A673 (cell line): Measurements from ENCODE around the gene MOB4.

ENCODE experiments used
- EZH2 ChIP-seq: fragments of 200-600 bp; sonication (generic); IDR thresholded peaks from 2 replicates; pipeline ENCODE4 v1.6.1; 2017; ENCODE audit warnings: borderline replicate concordance, low read depth, mild to moderate bottlenecking, mixed read lengths, antibody characterized with exemption, low read length; ENCODE audit not compliant: poor library complexity, severe bottlenecking
- TF ChIP-seq, protein P1 (sequence below): fragments of 300-800, 200-600 bp; sonication (generic); conservative IDR thresholded peaks from 2 replicates; pipeline ENCODE4 v1.5.1; 2017; ENCODE audit warnings: low read depth, mild to moderate bottlenecking, antibody characterized with exemption, low read length, moderate library complexity, mixed read lengths

GRCh38 chr2:197571627-197572271 is 55.9 kb downstream of the MOB4 start:
- TF ChIP-seq, protein P1, sequence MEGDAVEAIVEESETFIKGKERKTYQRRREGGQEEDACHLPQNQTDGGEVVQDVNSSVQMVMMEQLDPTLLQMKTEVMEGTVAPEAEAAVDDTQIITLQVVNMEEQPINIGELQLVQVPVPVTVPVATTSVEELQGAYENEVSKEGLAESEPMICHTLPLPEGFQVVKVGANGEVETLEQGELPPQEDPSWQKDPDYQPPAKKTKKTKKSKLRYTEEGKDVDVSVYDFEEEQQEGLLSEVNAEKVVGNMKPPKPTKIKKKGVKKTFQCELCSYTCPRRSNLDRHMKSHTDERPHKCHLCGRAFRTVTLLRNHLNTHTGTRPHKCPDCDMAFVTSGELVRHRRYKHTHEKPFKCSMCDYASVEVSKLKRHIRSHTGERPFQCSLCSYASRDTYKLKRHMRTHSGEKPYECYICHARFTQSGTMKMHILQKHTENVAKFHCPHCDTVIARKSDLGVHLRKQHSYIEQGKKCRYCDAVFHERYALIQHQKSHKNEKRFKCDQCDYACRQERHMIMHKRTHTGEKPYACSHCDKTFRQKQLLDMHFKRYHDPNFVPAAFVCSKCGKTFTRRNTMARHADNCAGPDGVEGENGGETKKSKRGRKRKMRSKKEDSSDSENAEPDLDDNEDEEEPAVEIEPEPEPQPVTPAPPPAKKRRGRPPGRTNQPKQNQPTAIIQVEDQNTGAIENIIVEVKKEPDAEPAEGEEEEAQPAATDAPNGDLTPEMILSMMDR = no peak
- no peak for TF ChIP-seq EZH2
